GM19463 (cell line): ENCODE results near the gene B3GNT2.
"Not testable (repeated sequence)": the region's sequence is repeated elsewhere in the genome, so short reads cannot be mapped to it uniquely, and the experiment has no call there.

Source experiments
- ATAC-seq: cut with Tn5 transposase; IDR thresholded peaks from one replicate; pipeline ENCODE4 v1.9.1; 2021; ENCODE audit warnings: mild to moderate bottlenecking, moderate library complexity; ENCODE audit not compliant: unreplicated experiment

The B3GNT2 gene

GRCh38 chr2:62195421-62196277 is at the start of gene B3GNT2:
Gene B3GNT2 (plus strand): TSS chr2:62196115. CDS start chr2:62222221, 26,106 bp downstream.
- ATAC-seq: peak; percentile 57

GRCh38 chr2:62146790-62147189 is 49.1 kb upstream of the B3GNT2 start:
- not testable (repeated sequence) for ATAC-seq

GRCh38 chr2:62147610-62148301 is 48.2 kb upstream of the B3GNT2 start:
- no peak for ATAC-seq

GRCh38 chr2:62149708-62150107 is 46.2 kb upstream of the B3GNT2 start:
- no peak for ATAC-seq

DNA sequence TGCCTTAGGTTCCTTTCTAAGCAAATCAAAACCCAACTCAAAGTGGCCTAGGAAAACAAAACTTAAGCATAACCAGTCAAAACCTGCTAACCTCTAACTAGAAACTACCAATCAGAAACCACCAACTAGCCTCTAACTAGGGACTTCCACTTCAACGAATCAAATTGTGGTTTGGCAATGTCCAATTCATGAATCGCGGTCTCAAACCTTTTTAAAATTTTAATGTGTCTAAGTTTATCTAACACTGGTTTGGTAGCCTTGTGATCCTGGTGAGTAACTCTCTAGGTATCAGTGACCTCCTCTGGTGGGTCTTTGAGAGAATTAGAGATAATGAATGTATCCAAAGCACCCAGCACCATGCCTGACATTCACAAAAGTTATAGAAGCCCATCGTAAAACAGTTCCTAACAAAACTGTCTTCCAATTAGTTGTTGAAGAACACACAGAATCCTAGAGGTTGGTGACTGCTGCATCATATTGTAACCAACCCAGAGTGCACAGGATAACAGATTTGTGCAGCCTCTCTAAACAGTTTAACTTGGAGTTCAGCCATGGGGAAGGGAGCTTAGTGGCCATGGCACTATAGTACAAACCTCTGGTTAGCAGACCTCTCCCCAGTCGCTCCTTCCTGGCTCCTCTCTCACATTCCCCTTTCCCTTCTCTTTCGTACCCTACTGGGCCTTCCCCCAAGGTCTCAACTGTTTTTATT is 45.2 kb upstream of the B3GNT2 start:
- ATAC-seq: no peak

- ATAC-seq: no peak
These were observed 44.6 kb upstream of the B3GNT2 start for GRCh38 chr2:62151306-62151638.

DNA sequence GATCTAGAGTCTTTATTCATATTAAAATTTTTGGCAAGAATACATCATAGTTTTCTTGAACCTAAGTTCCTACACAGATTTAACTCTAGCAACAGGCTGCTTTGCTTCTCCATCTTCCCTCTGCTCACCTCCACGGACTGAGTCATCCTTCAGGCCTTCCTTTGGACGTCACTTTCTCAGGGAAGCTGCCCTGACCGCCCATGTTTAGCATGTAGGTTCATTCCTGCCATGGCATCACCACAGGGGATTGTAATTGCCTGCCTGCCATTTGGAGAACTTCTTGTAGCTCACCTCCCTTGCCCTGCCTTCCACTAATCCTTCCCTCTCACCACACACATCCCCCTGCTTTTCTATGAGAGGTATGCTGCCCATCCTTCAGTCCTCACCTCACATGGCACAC is 43.9 kb upstream of the B3GNT2 start:
- no peak for ATAC-seq

GRCh38 chr2:62156861-62157496 is 38.9 kb upstream of the B3GNT2 start:
- ATAC-seq: no peak

- no peak for ATAC-seq
These were observed 37.3 kb upstream of the B3GNT2 start for GRCh38 chr2:62158444-62159121.

GRCh38 chr2:62160691-62161090 is 35.2 kb upstream of the B3GNT2 start:
- ATAC-seq: not testable (repeated sequence)

DNA sequence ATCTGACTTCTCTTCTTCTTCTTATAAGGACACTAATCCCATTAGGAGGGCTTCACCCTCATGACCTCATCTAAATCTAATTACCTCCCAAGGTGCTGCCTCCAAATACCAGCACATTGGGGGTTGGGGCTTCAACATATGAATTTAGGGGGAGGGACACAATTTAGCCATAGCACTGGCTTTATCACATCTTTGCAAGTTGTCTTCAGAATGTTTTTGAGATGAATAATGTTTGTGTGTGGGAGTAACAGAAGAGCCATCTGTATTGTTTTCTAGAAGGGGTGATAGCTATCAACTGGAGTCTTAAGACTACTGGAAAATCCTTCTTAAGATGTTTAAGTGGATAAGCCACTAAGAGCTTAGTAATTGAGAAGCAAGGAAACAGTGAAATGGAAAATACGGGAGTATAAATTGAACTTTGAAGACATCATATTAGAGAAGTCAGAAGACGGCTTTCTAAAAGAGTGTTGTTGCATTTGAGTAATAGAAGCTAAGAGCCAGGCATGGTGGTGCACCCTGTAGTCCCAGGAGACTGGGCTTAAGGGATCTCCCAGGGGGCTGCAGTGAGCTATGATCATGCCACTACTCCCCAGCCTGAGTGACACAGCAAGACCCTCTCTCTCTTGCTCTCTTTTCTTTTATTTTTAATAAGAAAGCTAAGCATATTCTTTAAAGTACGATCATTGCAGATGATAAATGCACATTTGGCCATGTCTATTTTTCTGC is 32.6 kb upstream of the B3GNT2 start:
- no peak for ATAC-seq

DNA sequence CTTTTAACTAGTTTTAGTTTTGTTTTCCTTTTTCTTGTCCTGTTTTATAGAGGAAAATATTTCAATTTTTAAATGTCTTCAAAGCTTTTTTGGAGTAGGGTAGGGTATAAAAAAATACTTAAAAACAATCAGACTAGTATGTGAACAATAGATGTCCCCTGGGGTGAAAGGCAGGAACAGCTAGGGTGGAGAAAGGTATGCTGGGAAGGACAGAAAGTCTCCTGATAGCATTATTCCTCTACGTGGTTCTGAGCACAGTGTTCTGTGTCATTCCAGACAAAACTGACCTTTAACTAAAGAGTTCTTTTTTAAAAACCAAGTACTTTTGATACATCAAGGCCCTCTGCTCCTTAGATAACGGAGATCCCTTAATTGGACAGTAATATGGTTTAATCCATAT is 32.1 kb upstream of the B3GNT2 start:
- ATAC-seq: no peak

- no peak for ATAC-seq
These were observed 20.2 kb upstream of the B3GNT2 start for GRCh38 chr2:62175728-62176127.

DNA sequence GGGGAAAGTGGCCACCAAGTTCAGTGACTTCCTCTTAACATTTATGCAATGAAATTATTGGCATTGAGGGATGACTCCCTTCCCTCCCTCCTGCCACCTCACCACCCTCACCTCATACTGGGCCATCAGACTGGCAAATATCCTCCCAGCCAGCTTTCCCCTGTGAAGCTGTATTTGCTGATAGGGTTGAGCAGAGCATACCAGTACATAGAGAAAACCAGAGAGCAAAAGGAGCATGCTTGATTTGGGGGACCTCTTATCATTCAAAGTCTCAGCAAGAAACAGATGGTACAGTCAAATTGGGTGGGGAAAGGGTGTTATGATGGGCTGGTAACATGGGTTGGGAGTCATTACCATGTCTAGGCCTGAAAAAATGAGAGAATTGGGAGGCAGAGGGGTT is 19.1 kb upstream of the B3GNT2 start:
- ATAC-seq: no peak

- no peak for ATAC-seq
These were observed 18.4 kb upstream of the B3GNT2 start for GRCh38 chr2:62177392-62178049.

- no peak for ATAC-seq
These were observed 17.1 kb upstream of the B3GNT2 start for GRCh38 chr2:62178741-62179271.

GRCh38 chr2:62180975-62181374 is 14.9 kb upstream of the B3GNT2 start:
- peak; percentile 83 for ATAC-seq

DNA sequence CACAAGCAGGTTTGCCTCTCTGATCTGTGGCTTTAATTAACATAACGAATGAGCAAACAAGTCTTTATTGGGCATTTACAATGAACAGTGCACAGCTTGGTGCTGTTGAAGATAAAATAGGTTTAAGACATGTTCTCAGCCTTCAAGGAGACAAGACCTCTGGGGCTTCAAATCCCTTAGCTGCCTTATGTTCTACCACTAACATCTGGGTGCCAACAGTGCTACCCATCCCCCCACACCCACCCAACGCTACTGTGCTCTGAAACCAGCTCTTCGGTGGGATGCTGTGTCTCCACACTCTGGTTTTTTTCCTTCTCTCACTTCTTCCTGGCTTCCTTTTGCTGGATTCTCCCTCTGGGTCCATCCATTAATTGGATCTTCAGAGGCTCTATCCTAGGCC is 14.1 kb upstream of the B3GNT2 start:
- ATAC-seq: no peak

GRCh38 chr2:62184512-62185230 is 11.2 kb upstream of the B3GNT2 start:
- ATAC-seq: no peak
